H1 (cell line): ENCODE measurements around the gene SERPINA10. TPM values are rescaled to one million over a fixed set of nuclear protein-coding genes. Genes with fewer than 3 reads are reported as not detected.

Source experiments
- CTCF ChIA-PET: fragments of 300-600 bp; sonication (Branson Sonifier 250); formaldehyde crosslinking; loops from one replicate; lab custom pipeline; 2021; ENCODE audit not compliant: partially characterized antibody; lab: Charles Lee
- POLR2A ChIA-PET: fragments of 300-600 bp; sonication (Branson Sonifier 250); formaldehyde crosslinking; loops from one replicate; lab custom pipeline; 2021; ENCODE audit warnings: inconsistent platforms; ENCODE audit not compliant: partially characterized antibody; lab: Charles Lee
- DNase-seq, 2 experiments: peaks; one replicate each; pipeline versions ENCODE4 v3.0.0 to v3.0.0-alpha.2; 2010 to 2022; ENCODE audit warnings: low spot score in 2 of 2, low read depth in 1 of 2, mixed read lengths in 1 of 2
- FAIRE-seq: peaks from 2 replicates; lab custom pipeline; 2011; peaks lifted over from hg19 to GRCh38; lab: Jason Lieb, UNC
- H2AFZ ChIP-seq: 2 replicates; pipeline ENCODE4 v1.8.1; 2012; ENCODE audit warnings: low read length, inconsistent platforms
- H2AK5ac ChIP-seq: 2 replicates; pipeline ENCODE4 v1.6.1; 2013; ENCODE audit warnings: low read depth, low read length
- H2BK120ac ChIP-seq: replicated peaks from 2 replicates; pipeline ENCODE3; 2013; ENCODE audit warnings: low read depth, low read length, inconsistent platforms
- H2BK12ac ChIP-seq: 2 replicates; pipeline ENCODE4 v1.6.1; 2013; ENCODE audit warnings: low read depth, low read length
- H2BK15ac ChIP-seq: 2 replicates; pipeline ENCODE4 v1.6.1; 2013; ENCODE audit warnings: low read length
- H2BK20ac ChIP-seq: 2 replicates; pipeline ENCODE4 v1.6.1; 2013; ENCODE audit warnings: low read length
- H2BK5ac ChIP-seq: 2 replicates; pipeline ENCODE4 v1.6.1; 2013; ENCODE audit warnings: low read depth, low read length
- H3K14ac ChIP-seq: 2 replicates; pipeline ENCODE4 v1.6.1; 2013; ENCODE audit warnings: inconsistent platforms; ENCODE audit not compliant: insufficient read length
- H3K18ac ChIP-seq: 2 replicates; pipeline ENCODE4 v1.6.1; 2013; ENCODE audit warnings: low read length; ENCODE audit errors: extremely low read depth
- H3K23ac ChIP-seq: 2 replicates; pipeline ENCODE4 v1.6.1; 2013; ENCODE audit warnings: inconsistent platforms; ENCODE audit not compliant: insufficient read length
- H3K23me2 ChIP-seq: 2 replicates; pipeline ENCODE4 v1.6.1; 2013; ENCODE audit warnings: low read depth, low read length
- H3K27ac ChIP-seq: 2 replicates; pipeline ENCODE4 v1.6.1; 2011; ENCODE audit warnings: low read depth, low read length, inconsistent platforms
- H3K27me3 ChIP-seq, 4 experiments: replicated peaks in 1 of 4; 1 replicate in 1 of 4; 2 replicates in 3 of 4; pipeline versions ENCODE4 v1.6.1 to v1.8.1; 2011 to 2013; ENCODE audit warnings: low read length in 3 of 4, mild to moderate bottlenecking in 3 of 4, inconsistent platforms in 2 of 4, mixed read lengths in 2 of 4, moderate library complexity in 1 of 4; ENCODE audit not compliant: control insufficient read depth in 3 of 4, insufficient read depth in 3 of 4; ENCODE audit errors: extremely low read depth in 1 of 4
- H3K36me3 ChIP-seq, 4 experiments: 2 replicates each; pipeline versions ENCODE4 v1.6.1 to v1.8.1; 2011 to 2013; ENCODE audit warnings: mild to moderate bottlenecking in 4 of 4, low read length in 3 of 4, moderate library complexity in 2 of 4, control low read depth in 1 of 4, inconsistent platforms in 1 of 4; ENCODE audit not compliant: insufficient read depth in 4 of 4, control insufficient read depth in 2 of 4
- H3K4ac ChIP-seq: replicated peaks from 2 replicates; pipeline ENCODE3; 2013; ENCODE audit warnings: low read length, low read depth, mixed read lengths, inconsistent platforms; ENCODE audit not compliant: insufficient read length
- H3K4me1 ChIP-seq, 4 experiments: replicated peaks in 1 of 4; 1 replicate in 1 of 4; 2 replicates in 3 of 4; pipeline versions ENCODE4 v1.6.1 to v1.8.1; 2011 to 2013; ENCODE audit warnings: low read length in 3 of 4, inconsistent platforms in 2 of 4, mixed read lengths in 1 of 4; ENCODE audit not compliant: insufficient read depth in 4 of 4, control insufficient read depth in 3 of 4
- H3K4me2 ChIP-seq, 2 experiments: 2 replicates each; pipeline versions ENCODE4 v1.6.1 to v1.8.1; 2011 to 2013; ENCODE audit warnings: low read depth in 2 of 2, low read length in 2 of 2, control low read depth in 1 of 2, inconsistent platforms in 1 of 2, mild to moderate bottlenecking in 1 of 2; ENCODE audit not compliant: insufficient read depth in 1 of 2
- H3K4me3 ChIP-seq, 4 experiments: fragments of 200-600, 300-600 bp in 1 of 4; sonication (generic), shearing (Covaris generic), sonication (Bioruptor Twin) in 1 of 4; 2 replicates each; pipeline versions ENCODE4 v1.5.1 to v1.8.1; 2011 to 2016; ENCODE audit warnings: low read length in 4 of 4, low read depth in 3 of 4, control low read depth in 2 of 4, inconsistent platforms in 2 of 4, mild to moderate bottlenecking in 2 of 4, mixed read lengths in 1 of 4, moderate library complexity in 1 of 4; ENCODE audit not compliant: insufficient read depth in 2 of 4; ENCODE audit errors: extremely low read depth in 1 of 4
- H3K56ac ChIP-seq: replicated peaks from 2 replicates; pipeline ENCODE3; 2013; ENCODE audit warnings: low read depth, mild to moderate bottlenecking, mixed read lengths, low read length, inconsistent platforms; ENCODE audit not compliant: insufficient read length
- H3K79me1 ChIP-seq: 2 replicates; pipeline ENCODE4 v1.6.1; 2013; ENCODE audit warnings: low read depth, low read length, control low read depth
- H3K79me2 ChIP-seq, 2 experiments: 2 replicates each; pipeline versions ENCODE4 v1.6.1 to v1.8.1; 2012 to 2013; ENCODE audit warnings: low read length in 2 of 2, mild to moderate bottlenecking in 2 of 2, inconsistent platforms in 1 of 2; ENCODE audit not compliant: insufficient read depth in 2 of 2, control insufficient read depth in 1 of 2
- H3K9ac ChIP-seq, 4 experiments: replicated peaks in 1 of 4; 1 replicate in 1 of 4; 2 replicates in 3 of 4; pipeline versions ENCODE4 v1.6.1 to v1.8.1; 2011 to 2013; ENCODE audit warnings: low read depth in 3 of 4, low read length in 3 of 4, control low read depth in 2 of 4, mild to moderate bottlenecking in 2 of 4, moderate library complexity in 2 of 4, inconsistent platforms in 1 of 4; ENCODE audit errors: extremely low read depth in 1 of 4
- H3K9me3 ChIP-seq, 2 experiments: 2 replicates each; pipeline versions ENCODE4 v1.6.1 to v1.8.1; 2012 to 2013; ENCODE audit warnings: mild to moderate bottlenecking in 2 of 2, moderate library complexity in 2 of 2, control low read depth in 1 of 2, inconsistent platforms in 1 of 2, low read depth in 1 of 2, low read length in 1 of 2, mixed read lengths in 1 of 2; ENCODE audit not compliant: insufficient read depth in 2 of 2
- H4K20me1 ChIP-seq, 2 experiments: replicated peaks in 1 of 2; 2 replicates each; pipeline versions ENCODE3 to v1.8.1; 2011 to 2013; ENCODE audit warnings: inconsistent platforms in 2 of 2, low read length in 2 of 2, mild to moderate bottlenecking in 1 of 2; ENCODE audit not compliant: insufficient read depth in 2 of 2, control insufficient read depth in 1 of 2
- H4K5ac ChIP-seq: 2 replicates; pipeline ENCODE4 v1.6.1; 2013; ENCODE audit warnings: low read length, low read depth, mixed read lengths, inconsistent platforms; ENCODE audit not compliant: insufficient read length
- H4K8ac ChIP-seq: 2 replicates; pipeline ENCODE4 v1.8.0; 2013; ENCODE audit warnings: mild to moderate bottlenecking, moderate library complexity, low read length, inconsistent platforms; ENCODE audit not compliant: insufficient read depth; ENCODE audit errors: extremely low read depth
- H4K91ac ChIP-seq: replicated peaks from 2 replicates; pipeline ENCODE3; 2013; ENCODE audit warnings: low read length, mixed read lengths, inconsistent platforms; ENCODE audit not compliant: insufficient read length
- BACH1 ChIP-seq: IDR thresholded peaks from 2 replicates; pipeline ENCODE4 v1.6.1; 2012; ENCODE audit warnings: low read length, improper control_type of control experiment
- CBX8 ChIP-seq: fragments of 300-800, 300-1000 bp; sonication (generic); IDR thresholded peaks from 2 replicates; pipeline ENCODE4 v1.7.1; 2016; ENCODE audit warnings: low read depth, low read length, borderline replicate concordance
- GABPA ChIP-seq: IDR thresholded peaks from 2 replicates; pipeline ENCODE4 v1.6.1; 2011; ENCODE audit warnings: mild to moderate bottlenecking, low read length, moderate library complexity, borderline replicate concordance; ENCODE audit not compliant: insufficient read depth
- JUN ChIP-seq: IDR thresholded peaks from 2 replicates; pipeline ENCODE4 v1.6.1; 2011; ENCODE audit warnings: low read depth, mild to moderate bottlenecking, improper control_type of control experiment, low read length
- JUND ChIP-seq: IDR thresholded peaks from 2 replicates; pipeline ENCODE4 v1.6.1; 2011; ENCODE audit warnings: mild to moderate bottlenecking, improper control_type of control experiment, low read length
- KDM1A ChIP-seq: fragments of 200-600, 300-600 bp; sonication (generic); IDR thresholded peaks from 2 replicates; pipeline ENCODE4 v1.7.1; 2016; ENCODE audit warnings: mild to moderate bottlenecking, low read length, borderline replicate concordance
- NANOG ChIP-seq: IDR thresholded peaks from 2 replicates; pipeline ENCODE4 v1.6.1; 2011; ENCODE audit warnings: low read length, low read depth, mild to moderate bottlenecking, inconsistent platforms; ENCODE audit not compliant: insufficient read depth, poor library complexity, severe bottlenecking
- NRF1 ChIP-seq: IDR thresholded peaks from 2 replicates; pipeline ENCODE4 v1.6.1; 2011; ENCODE audit warnings: mild to moderate bottlenecking, low read depth, low read length, improper control_type of control experiment
- RAD21 ChIP-seq, 2 experiments: IDR thresholded peaks in 1 of 2; conservative IDR thresholded peaks in 1 of 2; 2 replicates each; pipeline ENCODE4 v1.6.1; 2011; ENCODE audit warnings: low read depth in 2 of 2, low read length in 2 of 2, improper control_type of control experiment in 1 of 2, inconsistent platforms in 1 of 2, mild to moderate bottlenecking in 1 of 2, moderate library complexity in 1 of 2
- RBBP5 ChIP-seq: IDR thresholded peaks from 2 replicates; pipeline ENCODE4 v1.7.1; 2012; ENCODE audit warnings: low read depth, mild to moderate bottlenecking, inconsistent platforms, low read length, moderate library complexity, borderline replicate concordance
- RNF2 ChIP-seq: fragments of 200-900, 300-1000 bp; sonication (generic); IDR thresholded peaks from 2 replicates; pipeline ENCODE4 v1.7.1; 2016; ENCODE audit warnings: borderline replicate concordance, low read depth, mild to moderate bottlenecking, antibody characterized with exemption, low read length; ENCODE audit not compliant: poor library complexity, severe bottlenecking; ENCODE audit errors: missing control alignments
- SIN3A ChIP-seq, 2 experiments: IDR thresholded peaks in 1 of 2; conservative IDR thresholded peaks in 1 of 2; 2 replicates each; pipeline ENCODE4 v1.6.1; 2011 to 2012; ENCODE audit warnings: low read length in 2 of 2, improper control_type of control experiment in 1 of 2, low read depth in 1 of 2, mild to moderate bottlenecking in 1 of 2
- SP4 ChIP-seq: IDR thresholded peaks from 2 replicates; pipeline ENCODE4 v1.6.1; 2012; ENCODE audit warnings: low read length, inconsistent platforms
- WGBS, 2 experiments: shearing (Covaris generic) in 1 of 2; methylation state at CpG; one replicate each; pipeline versions ENCODE4 v1.1.6 to v1.1.7; 2013 to 2015; ENCODE audit warnings: low lambda C conversion rate in 2 of 2, mixed read lengths in 2 of 2, inconsistent platforms in 1 of 2, low coverage in 1 of 2, missing lambda C conversion rate in 1 of 2; ENCODE audit not compliant: insufficient replicate concordance in 2 of 2, insufficient coverage in 1 of 2, insufficient read length in 1 of 2; ENCODE audit errors: extremely low coverage in 1 of 2, missing lambda C conversion rate in 1 of 2; 5-methylcytosine and 5-hydroxymethylcytosine counted together
- polyA plus RNA-seq, 7 experiments: library from polyadenylated mRNA; depleted of rRNA in 3 of 7; stranded (reverse) in 5 of 7; unstranded in 2 of 7; fragments of >200 nt in 5 of 7; fragments of 200-250 nt in 2 of 7; gene quantifications; 1 replicate in 5 of 7; 2 replicates in 1 of 7; 4 replicates in 1 of 7; pipeline versions ENCODE4 v1.2.1 to v1.2.3, GENCODE V29; 2011 to 2013; ENCODE audit warnings: missing spikeins in 2 of 7, mixed read lengths in 2 of 7
- total RNA-seq: library from RNA; stranded (reverse); fragmentation: NEBNext Ultra II Directional; extraction: Animal tissue kit (Norgen Biotek cat#: 25700); gene quantifications from 2 replicates; pipeline ENCODE4 v1.2.1, GENCODE V29; 2021

The SERPINA10 gene
- total and polyA plus RNA-seq, 2 of the 8 experiments (the other 6 are each of a cell fraction or from before 2014, with no cell fraction given), result not detected

GRCh38 chr14:94305620-94306019 is 12.6 kb upstream of the SERPINA10 start:
- H2BK12ac ChIP-seq, result no peak overlapping the region
- no peak overlapping the region for H4K8ac ChIP-seq
- H3K18ac ChIP-seq, result no peak overlapping the region
- no peak for DNase-seq
- H3K36me3 ChIP-seq, result no peaks in the 10 kb centered on the region
- H3K23me2 ChIP-seq, result no peaks in the 10 kb centered on the region
- no peaks in the 10 kb centered on the region for H4K20me1 ChIP-seq
- H2BK20ac ChIP-seq, result no peak overlapping the region
- H4K5ac ChIP-seq, result no peak overlapping the region
- no peaks in the 10 kb centered on the region for H3K79me1 ChIP-seq
- H3K79me2 ChIP-seq, result no peaks in the 10 kb centered on the region
- H3K9ac ChIP-seq, result no peak overlapping the region
- 92% methylated on average over 2 of the region's 2 CpGs; no CpG with 5 or more reads in 1 of the 2 experiments for WGBS, 2 experiments
- H3K27me3 ChIP-seq, result no peaks in the 10 kb centered on the region
- H4K91ac ChIP-seq, result no peak overlapping the region
- no peak overlapping the region for H3K14ac ChIP-seq
- H3K23ac ChIP-seq, result no peak overlapping the region
- H2AK5ac ChIP-seq, result no peak overlapping the region
- no peak overlapping the region for H2BK120ac ChIP-seq
- no peak for FAIRE-seq
- CTCF ChIA-PET, result interaction anchor here (0.7 to 4.3 kb wide), 17 partner anchors 8 to 369 kb away, joined by 3 to 39 read pairs (median 4); partner anchors contain the start of genes IFI27L2 and SERPINA6
- no peak overlapping the region for H3K27ac ChIP-seq
- POLR2A ChIA-PET, result no interaction called here
- H3K4me2 ChIP-seq, result no peak overlapping the region
- H2AFZ ChIP-seq, result no peak overlapping the region
- H3K4me1 ChIP-seq, result no peaks in the 10 kb centered on the region
- no peak overlapping the region for H3K4me3 ChIP-seq
- peaks cover 9 to 10% of the 10 kb centered on the region in 2 experiments; a peak in 3 of 4 replicates for H3K9me3 ChIP-seq
- no peak overlapping the region for H2BK5ac ChIP-seq
- H3K4ac ChIP-seq, result no peak overlapping the region
- no peak overlapping the region for H3K56ac ChIP-seq
- H2BK15ac ChIP-seq, result no peak overlapping the region
- TF ChIP-seq BACH1 (no peak), SIN3A (conservative IDR thresholded peaks at IDR 0.05 in 1 of 2, IDR thresholded peaks at IDR 0.05 in 1 of 2; ENCODE audit: low read depth in 1 of 2, low read length in 2 of 2) (no peak), CBX8 (no peak), RAD21 (IDR thresholded peaks at IDR 0.05 in 1 of 2, conservative IDR thresholded peaks at IDR 0.05 in 1 of 2; ENCODE audit: low read depth in 2 of 2, low read length in 2 of 2) (no peak), NANOG (no peak), JUND (no peak), GABPA (no peak), SP4 (no peak), JUN (no peak), RNF2 (no peak), NRF1 (no peak), RBBP5 (no peak), KDM1A (no peak)
